Fibroblast of skin of scalp (primary cell): ENCODE data around the gene MUC5AC.

ENCODE experiments used
- DNase-seq: peaks from one replicate; pipeline ENCODE4 v3.0.0-alpha.2; 2013

MUC5AC gene

DNA sequence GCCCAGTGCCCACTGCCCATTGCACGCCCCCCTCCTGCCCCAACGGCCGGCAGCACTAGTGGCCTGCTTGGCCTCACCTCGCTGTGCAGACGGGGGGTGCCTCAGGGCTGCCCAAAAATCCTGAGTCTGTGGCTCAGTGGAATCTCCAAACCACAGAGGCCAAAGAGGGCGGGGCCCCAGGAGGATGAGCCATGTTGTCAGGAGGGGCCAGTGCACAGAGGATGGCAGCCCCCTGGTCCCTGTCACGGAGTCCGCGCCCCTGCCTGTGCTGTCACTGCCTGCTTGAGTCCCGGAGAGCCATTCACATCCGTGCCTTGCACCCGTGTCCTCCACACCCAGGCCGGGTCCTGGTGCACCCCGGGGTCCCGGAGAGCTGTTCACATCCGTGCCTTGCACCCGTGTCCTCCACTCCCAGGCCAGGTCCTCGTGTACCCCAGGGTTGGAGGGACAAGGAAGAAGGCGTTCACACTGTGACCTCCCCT is 36.4 kb upstream of the MUC5AC start:
- no peak for DNase-seq

DNA sequence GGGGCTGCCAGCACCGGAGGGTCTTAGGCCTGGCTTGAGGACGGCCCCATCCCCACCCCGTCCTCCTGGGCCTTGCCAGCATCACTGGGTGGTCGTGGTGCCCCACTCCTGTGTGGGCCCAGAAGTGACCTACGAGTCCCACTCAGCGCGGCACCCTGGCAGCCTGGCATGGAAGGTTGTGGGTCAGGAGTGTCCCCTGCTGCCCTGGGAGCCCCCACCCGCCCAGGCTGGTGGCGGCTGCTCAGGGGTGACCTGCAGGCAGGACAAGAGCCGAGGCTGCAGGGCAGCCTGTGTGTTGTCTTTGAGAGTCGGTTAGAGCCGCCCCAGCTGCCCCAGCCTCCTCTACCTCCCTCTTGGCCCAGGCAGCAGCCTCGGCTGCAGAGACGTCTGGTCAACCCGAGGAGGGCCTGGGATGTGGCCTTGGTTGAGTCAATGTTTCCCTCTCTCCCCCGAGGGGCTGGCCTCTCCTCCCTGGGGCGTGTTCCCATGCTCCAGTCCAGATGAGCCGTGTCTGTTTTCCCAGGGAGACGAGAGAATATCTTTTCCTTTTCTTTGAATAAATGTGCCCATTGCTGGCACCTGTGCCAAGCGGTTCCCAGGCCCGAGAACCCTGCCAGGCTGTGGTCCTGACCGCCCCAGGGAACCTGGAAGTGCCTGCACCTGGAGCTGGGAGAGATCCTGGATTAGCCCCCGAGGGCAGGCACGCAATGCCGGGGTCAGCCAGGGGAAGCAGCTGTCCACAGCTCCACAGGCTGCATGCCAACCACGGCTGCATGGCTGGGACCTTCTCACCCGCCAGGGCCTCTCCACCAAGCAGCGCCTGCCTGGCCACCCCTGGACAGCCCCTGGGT is 35.7 kb upstream of the MUC5AC start:
- no peak for DNase-seq

DNA sequence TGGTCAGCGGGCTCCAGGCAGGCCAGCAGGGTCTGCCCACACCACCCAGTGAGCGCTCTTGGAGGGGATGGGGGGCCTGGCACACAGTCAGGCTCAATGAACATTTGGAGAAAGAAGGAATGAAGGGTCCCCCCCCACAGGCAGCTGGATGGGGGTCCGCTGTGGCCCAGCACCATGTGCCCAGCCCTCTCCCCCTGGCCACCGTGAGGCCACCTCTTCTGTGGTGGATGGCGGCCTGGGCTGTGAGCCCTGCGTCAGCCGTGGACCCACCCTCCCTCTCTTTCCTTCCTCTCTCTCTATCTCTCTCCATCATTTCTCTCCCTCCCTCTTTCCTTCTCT is 35.1 kb upstream of the MUC5AC start:
- DNase-seq = no peak

DNA sequence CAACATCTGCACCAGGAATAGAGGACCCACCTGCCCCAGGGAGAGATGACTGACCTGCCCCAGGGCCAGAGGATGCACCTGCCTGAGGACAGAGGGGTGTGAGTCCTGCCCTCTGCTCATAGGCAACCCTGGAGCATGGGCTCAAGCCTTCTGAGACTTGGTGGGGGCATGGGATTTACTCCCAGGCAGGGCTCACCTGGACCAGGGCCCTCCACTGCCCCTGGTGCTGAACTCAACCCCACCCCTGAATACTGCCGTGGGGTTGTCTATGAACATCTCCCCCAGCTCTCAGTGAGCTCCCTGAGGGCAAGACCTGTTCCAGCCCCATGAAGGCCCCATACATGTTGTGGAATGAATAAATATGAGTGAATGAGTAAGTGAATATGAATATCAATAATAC is 33.8 kb upstream of the MUC5AC start:
- DNase-seq = no peak

DNA sequence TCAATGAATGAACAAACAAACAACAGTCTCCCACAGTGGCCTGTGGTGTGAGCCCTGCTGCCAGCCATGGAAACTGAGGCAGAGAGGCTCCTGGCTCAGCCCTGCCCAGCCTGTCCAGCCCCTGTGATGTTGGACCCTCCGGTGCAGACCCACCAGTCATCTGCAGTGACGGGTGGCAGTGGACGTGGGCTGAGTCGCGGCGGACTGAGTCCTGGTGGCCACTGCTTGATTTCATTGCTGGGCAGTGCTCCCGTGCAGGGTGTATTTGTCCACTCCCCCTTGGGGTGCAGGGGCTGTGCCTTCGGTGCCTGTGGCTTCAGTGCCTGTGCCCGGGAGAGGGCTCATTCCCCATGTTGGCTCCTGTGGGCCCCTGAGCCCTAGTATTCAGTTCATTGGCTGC is 31.9 kb upstream of the MUC5AC start:
- DNase-seq = no peak

DNA sequence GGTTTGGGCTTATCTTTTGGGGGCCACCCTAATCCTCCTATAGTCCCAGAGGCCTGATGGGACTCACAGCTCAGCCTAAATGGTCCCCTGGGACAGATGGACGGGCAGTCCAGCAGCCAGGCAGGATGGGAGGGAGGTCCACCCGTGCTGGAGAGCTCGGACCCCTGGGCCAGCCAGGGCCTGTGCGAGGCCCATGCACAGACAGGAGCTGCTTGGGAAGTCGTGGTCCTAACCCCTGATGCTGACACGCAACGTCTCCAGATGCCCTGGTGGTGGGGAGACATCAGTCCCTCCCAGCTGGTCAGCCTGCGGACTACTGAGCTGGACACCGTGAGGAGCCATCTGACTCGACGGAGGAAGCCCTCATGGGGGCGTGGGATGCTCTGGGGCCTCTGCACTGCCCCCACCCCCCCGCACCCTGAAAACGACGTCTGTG is 31.2 kb upstream of the MUC5AC start:
- no peak for DNase-seq

DNA sequence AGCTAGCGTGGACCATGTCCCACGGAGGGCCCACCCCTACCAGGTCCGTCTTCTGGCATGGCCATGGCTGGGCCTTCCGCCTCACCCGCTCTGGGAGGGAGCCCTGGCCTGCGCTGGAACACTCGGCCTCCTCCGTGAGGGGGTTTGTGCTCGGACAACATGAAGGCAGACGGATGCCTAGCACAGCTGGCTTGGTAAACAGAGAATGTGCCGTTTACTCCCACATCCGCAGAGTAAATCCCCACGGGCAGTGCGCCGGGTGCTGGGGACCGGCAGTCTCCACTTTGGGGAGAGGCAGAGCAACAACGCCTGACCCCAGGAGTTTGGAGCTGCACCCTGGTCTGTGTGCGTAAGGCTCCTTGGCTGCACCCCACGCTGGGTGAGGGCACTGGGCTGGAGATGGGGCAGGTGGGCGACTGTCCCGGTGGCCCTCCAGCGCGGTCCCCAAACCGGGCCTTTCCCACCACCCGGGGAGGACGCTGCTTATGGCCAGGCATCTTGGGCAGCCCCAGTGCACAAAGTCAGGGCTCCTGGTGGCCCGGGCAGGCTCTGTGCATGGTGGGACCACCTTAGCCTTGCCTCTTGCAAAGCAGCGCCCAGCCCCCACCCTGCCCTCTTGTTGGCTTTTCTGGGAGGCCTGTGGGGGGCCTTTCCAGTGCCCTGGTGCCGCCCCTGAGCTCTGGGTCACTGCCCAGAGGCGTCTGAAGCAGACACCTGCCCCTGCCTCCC is 30.7 kb upstream of the MUC5AC start:
- no peak for DNase-seq

DNA sequence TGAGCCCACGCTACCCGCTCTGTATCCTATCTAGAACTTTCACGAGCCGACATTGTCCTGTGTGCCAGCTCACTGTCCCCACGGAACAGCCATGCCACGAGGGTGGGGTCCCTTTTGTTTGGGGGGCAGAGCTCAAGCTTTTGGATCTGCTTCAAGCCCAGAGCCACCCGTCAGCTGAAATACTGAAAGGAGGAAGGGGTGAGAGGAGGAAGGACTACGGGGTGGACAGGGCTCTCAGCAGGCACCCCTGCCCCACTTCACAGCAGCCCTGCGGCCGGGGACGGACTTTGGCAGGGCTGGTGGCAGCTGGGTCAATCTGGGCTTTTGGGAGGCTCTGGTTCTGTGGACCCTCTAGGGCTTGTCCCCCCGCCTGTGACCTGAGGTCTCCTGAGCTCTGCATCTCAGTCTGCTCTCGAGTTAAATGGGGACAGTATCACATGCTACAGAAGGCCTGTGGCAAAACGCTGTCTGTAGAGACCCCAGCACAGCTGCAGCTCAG is 30.0 kb upstream of the MUC5AC start:
- no peak for DNase-seq

DNA sequence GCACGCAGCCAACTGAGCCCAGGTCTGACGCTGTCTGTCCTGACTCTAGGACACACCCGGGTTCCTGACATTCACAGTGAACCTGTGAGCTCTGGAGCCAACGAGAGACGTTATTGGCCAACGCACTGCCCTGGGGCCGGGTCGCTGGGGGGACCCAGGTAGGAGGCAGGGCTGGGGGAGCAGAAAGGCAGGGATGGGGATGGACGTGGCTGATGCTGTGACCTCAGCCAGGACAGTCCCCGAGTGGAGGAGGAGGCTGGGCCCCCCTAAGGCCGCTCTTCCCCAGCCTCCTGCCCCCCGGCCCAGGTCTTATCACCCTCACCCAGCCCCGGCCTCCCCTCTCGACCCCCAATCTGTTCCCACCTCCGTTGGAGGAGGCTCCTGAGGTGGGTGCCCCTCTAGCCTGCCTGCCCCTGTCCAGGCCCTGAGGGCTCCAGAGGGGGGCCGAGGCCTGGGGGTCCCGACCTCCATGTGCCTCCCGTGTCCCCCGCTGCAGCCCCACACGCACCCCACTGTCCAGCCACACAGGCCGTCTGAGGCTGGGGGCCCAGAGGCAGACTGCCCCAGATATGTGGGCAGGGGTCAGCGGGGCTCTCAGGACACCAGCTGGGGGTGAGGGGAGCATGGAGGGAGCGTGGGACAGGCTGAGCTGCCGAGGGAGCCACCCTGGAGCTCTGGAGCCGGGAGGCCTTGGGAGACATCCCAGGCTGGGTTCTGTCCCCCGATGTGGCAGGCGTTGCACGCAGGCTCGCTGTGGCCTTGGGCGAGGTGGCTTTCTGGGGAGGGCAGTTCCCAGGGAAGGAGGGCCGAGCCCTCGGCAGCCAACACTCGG is 29.2 kb upstream of the MUC5AC start:
- no peak for DNase-seq

DNA sequence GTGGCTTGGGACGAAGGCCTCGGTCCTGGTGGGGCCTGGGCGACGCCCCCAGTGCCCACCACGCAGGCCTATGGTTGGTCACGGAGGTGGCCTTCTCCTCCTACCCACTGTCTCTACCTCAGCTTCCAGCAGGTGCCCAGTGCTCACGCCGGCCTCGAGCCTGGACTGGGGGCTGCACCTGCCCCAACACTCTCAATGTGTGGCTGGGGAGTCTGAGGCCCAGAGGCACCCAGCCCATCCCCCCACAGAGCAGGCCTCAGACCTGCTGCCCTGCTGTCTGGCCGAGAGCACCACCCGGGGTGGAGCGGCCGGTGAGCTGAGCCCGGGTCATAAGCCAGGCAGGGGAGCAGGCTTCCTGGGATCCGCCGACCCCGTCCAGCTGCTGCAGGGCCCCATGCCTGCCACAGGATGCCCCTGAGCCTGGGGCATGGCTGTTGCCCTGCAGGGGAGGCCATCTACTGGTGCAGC is 28.6 kb upstream of the MUC5AC start:
- no peak for DNase-seq

DNA sequence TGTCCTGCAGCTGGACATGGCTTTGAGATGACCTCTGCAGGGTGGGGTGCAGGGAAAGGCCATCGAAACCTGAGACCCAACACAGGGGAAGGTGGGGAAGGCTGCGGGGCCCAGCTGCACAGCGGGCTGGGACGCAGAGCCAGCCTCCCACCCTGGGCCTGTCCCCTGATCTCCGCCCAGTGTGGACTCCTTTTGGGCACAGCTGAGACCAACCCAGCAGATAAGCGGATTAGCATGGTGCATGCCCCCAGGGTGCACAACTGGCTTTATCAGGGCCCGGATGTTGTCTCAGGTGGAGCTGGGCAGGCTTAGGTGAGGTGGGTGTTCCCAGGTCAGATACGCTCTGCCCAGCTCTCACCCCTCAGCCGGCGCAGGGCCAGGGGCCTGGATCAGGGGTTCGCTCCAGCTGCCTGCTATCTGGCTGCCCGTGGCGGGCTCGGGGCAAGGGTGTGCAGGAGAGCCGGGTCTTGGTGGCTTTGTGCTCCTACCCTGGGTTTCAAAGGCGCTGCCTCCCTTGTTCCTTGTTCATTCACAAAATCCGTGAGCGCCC is 28.1 kb upstream of the MUC5AC start:
- DNase-seq = no peak

DNA sequence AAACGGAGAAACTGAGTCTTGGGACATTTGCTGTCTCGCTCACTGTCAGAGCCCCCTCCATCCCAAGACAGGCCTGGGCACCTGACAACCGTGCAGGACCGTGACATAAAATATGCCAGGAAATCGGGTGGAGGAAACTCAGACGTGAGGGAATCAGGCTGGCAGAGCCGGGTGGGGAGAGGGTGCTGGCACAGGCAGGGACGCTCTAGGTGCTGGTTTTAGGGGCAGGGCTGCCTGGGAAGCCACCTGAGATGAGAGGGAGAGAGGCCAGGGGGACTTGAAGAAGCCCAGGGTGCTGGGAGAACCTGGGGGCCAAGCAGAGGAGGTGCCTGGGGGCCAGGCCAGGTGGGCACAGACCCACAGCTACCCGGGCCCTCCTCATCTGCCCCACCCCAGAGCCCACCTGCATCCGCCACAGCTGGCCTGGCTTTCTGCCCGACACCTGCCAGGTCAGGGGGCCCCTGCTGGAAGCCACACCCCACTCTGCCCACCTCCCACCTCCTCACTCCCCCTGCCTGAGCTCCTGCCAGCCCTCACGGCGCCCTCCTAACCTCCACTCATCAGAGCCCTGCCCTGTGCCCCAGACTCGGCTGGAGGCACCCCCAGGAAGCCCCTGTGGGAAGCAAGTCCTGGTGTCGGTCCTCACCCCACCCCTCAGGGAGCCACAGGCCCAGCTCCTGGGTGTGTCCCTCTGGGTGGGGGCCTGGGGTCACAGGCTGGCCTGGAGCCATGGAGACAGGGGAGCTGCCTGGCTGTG is 27.3 kb upstream of the MUC5AC start:
- no peak for DNase-seq

DNA sequence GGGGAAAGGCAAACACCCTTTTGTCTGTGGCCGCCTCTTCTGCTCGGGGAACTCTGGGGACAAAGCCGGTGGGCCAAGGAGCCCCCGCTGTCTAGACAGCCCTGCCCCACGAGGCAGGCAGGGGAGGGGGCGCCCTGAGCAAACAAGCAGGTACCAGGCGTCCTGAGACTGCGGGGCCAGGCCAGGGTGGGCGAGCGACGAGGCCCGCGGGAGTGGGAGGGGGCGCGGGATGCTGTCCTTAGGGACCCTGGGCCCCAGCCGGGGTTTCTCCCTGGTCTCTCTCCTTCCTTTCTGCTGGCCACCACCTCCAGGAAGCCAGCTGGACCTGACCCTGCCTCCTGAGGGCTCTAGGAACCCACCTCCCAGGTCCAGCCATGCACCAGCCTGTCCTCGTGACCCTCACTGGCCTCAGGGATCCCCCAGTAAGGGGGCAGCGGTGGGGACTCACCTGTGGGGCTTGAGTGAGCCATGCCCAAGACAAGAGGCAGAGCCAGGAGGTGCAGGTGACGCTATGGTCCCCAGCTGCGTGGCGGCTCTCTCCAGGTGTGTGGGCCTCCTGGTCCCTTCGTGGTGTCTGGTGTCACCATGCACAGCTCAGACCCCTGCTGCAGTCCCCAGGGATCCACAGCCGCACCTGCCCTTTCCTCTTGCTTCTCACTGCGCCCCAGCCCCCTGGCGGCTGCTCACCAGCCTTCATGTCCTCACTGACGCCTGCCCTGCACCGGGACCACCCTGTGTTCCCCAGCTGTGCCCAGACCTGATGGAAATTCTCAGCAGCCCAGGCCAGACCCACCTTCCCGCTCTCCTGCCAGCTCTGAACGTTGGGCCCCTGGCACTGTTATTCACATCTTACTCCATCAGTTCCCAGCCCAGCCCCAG is 26.5 kb upstream of the MUC5AC start:
- DNase-seq = no peak

DNA sequence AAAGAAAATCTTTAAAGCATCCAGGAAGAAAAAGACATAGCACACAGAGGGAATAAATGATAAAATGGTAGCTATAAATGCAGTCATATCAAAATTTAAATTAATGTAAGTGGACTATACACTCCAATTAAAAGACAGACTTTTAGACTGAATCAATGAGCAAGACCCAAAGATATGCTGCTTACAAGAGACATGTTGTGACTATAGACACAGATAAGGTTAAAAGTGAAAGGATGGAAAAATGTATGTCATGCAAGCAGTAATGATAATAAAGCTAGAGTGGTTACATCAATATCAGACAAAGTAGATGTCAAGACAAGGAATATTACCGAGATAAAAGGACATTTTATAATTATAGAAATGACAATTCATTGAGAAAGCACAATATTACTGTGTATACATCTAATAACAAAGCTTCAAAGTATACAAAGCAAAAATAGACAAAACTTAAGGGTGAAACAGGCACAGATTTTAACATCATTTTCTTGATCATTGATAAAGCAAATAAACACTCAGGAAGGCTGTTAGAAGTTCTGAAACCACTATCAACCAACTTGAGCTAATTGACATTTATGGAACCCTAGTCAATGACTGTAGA is 22.8 kb upstream of the MUC5AC start:
- no peak for DNase-seq

DNA sequence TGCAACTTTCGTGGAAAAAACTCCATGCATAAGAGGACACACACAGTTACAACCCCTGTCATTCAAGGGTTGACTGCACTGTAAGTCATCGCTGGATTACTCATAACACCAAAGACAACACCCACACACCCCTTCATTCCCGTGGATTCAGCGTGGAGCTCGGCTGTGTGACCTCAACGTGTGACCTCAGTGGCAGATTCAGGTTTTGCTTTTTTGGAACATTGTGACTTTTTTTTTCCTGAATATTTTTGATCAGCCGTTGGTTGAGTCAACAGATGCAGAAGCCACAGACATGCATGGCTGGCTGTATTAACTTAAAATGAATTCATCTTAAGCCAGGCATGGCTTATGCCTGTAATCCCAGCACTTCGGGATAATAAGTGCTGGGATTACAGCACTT is 19.7 kb upstream of the MUC5AC start:
- DNase-seq = no peak

DNA sequence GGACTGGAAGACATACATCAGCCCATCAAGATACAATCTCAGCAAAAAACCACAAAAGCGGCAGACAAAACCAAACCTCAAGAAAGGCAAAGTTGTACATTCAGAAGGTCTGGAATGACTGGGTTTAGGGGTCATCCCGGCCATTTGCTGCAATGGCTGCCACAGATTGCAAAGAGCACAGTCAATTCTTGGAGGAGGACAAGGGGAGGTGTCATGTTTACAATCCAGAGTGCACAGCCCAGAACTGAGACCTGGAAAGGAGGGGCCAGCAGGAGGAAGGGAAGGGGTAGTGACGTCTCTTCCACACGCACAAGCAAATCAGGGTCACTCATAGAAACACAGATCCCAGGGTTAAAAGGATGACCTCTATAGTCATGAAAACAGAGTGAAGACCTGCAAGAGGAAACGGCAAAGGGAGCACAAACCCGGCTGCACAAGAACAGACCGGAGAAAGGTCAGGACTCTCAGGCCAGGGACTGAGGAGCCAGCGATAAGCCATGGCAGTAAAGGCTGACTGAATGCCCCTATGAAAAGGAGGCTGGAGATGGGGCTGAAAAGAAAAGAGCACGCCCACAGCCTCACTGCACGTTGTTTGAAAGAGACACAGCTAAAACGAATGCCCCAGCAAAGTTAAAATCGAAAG is 18.2 kb upstream of the MUC5AC start:
- no peak for DNase-seq

DNA sequence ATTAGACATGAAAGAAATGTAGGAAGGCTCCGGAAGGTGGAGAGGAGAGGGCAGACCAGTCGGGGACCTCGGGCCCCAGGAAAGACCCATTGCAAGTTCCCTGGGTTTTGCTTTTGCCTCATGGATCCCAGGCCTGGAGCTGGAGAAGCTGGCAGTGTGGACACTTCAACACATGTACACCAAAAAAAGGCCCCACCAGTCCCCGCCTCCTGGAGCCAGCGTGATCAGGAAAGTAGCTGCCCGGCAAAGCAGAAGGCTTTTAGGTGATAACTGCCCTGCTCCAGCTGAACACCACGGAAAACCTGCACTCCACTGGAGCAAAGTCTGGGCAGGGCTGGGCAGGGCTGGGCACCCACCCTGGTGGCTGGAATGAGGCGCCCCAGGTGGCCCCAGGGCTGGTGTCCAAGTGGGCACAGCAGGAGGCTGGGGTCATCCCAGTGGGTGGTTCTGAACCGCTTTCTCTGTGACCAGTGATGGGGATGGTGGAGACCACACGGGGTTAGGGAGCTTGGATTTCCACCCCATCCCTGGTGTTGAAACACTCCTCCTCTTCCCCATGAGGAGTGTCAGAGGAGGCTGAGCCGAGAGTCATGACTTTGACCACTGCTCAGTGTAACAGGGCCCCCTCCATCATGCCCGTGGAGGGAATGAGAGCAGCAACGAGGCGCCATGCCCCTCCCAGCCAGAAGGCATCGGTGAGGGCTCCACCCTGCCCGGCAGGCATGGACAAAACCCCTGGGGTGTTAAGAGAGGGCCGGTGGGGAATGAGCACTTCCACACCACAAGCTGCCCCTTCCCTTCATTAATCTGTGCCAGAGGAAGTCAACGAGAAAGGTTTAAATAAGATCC is 16.9 kb upstream of the MUC5AC start:
- DNase-seq = no peak

DNA sequence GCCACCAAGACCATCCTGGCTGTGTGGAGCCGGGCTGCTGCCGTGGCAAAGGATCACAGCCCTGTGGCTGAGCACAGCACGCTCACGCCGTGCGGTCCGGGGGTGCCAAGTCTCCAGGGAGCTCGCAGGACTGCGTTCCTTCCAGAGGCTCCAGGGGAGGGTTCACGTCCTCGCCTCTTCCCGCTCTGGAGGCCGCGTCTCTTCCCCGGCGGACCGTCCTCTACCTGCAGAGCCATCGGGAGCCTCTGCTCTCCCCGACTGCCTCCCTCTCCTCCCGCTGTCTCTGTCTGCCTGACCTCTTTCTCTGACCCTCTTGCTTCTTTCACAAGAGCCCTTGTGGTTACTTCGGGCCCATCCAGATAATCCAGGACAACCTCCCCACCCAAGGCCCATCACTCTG is 11.4 kb upstream of the MUC5AC start:
- DNase-seq = no peak

DNA sequence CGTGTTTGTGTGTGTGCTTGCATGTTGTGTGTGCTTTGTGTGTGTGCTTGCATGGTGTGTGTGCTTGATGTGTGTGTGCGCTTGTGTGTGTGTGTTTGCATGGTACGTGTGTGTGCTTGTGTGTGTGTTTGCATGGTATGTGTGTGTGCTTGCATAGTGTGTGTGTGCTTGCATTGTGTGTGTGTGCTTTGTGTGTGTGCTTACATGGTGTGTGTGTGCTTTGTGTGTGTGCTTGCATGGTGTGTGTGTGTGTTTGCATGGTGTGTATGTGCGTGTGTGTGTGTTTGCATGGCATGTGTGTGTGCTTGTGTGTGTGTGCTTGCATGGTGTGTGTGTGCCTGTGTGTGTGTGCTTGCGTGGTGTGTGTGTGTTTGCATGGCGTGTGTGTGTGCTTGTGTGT is 10.0 kb upstream of the MUC5AC start:
- no peak for DNase-seq
